ENCODE results near the gene MYOM3.
"Not testable (repeated sequence)": the region's sequence is repeated elsewhere in the genome, so short reads cannot be mapped to it uniquely, and the experiment has no call there.

Gene MYOM3

DNA sequence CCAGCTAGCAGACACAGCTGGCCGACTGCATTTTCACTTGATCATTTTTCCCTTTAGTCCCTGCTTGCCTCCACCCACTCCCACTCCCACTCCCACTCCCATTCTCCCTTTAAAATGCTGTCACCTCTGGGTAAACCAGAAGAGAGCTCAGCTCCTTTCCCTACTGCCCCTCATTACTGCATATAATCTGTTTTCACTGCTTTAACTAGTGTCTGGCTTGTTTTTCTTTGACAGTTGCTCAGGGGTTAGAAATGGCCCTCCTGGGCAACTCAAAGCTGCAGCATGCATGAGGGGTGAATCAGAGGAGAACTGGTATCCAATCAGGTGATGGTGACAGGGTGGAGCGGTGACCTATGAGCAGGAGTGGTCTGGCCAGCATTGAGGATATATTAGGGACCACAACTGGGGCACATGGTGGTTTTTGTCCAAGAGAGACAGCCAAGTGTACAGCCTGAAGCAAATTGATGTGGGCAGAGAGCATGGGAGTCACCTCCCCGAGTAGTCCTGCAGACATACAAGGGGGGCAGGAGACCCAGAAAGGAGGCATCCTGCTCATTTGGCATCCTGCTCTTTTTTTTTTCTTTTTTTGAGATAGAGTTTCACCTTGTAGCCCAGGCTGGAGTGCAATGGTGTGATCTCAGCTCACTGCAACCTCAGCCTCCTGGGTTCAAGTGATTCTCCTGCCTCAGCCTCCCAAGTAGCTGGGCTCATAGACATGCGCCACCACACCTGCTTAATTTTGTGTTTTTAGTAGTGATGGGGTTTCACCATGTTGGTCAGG is 89.2 kb downstream of the MYOM3 start:
- DNase-seq, result no peak

DNA sequence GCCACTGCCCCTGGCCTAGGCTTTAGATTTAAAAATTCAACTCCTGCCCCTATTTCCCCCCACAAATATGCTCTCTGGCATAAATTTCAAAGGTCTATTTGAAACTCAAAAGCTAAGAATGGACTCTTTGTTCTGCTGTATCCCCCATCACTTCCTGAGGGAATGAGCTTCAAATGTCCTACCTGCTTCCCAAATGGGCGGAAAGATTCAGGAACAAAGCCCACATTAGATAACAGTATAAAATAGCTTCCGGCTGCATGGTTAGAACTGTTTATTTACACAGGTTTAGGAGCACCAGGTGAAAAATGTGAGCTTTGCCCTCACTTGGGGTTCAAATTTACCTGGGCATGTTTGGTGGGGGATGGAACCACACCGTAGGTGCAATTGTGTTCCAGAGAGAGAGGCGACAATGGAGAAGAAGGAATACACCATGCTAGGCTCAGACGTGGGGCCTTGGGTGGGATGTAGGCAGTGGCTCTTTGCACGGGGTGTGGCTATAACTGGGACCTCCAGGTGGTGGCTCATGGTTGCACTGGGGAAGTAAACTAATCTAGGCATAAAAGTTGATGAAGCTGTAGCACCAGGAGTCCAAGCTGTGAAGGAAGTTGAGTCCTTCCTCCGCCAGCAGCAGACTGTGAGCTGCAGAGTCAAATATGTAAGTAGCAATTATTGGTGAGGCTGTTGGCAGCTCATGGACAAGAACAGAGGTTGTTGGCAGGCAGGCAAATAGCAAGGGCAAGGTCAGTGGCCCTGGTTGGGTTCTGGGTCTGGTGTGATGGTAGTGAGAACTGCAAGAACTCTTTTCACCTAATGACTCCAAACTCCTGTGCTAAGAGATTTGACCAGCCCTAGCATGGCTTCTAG is 90.3 kb downstream of the MYOM3 start:
- no peak for DNase-seq

DNA sequence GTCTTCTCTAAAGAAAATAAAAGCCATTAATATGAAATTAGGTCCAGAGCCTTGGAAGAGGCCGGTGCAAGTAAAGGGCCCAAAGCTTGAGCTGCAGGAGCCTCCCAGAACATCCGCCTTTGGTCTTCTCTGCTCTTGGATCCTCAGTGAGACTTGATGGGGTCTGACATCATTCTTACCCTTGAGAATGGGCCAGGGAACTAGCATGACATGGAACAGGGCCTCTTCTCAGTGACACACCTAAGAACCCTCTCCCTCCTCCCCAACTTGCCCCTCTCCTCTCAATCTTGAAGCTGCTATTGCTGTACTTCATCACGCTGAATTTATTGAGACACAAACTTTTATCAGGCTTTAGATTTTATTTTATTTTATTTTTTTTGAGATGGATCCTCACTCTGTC is 91.5 kb downstream of the MYOM3 start:
- DNase-seq, result no peak

DNA sequence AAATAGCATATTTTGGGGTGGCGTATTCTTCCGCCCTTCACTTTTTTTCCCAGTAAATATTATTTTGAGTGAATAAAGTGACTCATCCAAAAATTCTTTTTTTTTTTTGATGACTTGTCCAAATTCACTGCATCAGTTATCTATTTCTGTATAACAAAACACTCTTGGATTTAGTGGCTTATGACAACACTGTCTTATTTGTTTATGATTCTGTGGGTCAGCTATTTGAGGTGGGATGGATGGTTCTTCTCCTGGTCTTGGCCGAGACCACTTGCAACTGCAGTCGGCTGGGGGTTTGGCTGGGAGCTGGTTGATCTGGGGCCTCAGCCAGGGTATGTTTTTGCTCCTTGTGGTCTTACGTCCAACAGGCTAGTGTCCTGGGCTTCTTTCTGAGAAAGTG is 91.9 kb downstream of the MYOM3 start:
- no peak for DNase-seq

DNA sequence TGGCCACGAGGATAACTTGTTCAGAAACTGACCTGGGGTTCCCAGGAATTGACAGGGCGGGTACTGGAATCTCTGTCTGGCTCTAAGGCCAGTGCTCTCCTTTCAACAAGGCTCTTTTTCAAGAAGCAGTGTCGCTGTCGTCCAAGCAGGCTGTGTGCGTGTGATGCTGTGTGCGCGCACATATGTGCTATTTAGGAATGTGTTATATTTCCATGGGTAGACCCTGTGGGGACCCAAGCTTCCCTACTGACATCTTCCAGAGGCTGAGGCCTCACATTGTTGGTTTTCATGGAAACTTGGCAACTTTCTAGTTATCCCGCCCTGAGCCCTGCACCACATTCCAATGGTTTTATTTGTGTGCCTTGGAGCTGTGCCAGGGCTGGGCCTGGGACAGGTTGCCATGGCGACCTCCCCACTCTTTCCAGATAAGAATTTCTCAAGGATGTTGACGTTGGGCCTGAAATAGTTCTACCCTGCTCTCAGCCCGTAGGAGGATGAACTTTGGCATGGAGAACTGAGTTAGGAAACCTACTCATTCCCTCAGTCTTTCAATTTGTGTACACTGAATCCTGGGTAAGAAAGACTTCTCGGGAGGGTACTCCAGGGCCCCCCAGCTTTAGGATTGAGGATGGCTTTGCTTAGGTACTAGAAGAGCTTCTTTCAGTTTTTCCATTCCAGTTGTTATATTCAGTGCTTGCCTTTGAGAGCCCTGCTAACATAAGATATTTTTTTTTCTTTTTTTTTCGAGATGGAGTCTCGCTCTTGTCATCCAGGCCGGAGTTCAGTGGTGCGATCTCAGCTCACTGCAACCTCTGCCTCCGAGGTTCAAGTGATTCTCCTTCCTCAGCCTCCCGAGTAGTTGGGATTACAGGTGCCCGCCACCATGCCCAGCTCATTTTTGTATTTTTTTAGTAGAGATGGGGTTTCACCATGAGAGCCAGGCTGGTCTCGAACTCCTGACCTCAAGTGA is 93.0 kb downstream of the MYOM3 start:
- DNase-seq, result no peak

DNA sequence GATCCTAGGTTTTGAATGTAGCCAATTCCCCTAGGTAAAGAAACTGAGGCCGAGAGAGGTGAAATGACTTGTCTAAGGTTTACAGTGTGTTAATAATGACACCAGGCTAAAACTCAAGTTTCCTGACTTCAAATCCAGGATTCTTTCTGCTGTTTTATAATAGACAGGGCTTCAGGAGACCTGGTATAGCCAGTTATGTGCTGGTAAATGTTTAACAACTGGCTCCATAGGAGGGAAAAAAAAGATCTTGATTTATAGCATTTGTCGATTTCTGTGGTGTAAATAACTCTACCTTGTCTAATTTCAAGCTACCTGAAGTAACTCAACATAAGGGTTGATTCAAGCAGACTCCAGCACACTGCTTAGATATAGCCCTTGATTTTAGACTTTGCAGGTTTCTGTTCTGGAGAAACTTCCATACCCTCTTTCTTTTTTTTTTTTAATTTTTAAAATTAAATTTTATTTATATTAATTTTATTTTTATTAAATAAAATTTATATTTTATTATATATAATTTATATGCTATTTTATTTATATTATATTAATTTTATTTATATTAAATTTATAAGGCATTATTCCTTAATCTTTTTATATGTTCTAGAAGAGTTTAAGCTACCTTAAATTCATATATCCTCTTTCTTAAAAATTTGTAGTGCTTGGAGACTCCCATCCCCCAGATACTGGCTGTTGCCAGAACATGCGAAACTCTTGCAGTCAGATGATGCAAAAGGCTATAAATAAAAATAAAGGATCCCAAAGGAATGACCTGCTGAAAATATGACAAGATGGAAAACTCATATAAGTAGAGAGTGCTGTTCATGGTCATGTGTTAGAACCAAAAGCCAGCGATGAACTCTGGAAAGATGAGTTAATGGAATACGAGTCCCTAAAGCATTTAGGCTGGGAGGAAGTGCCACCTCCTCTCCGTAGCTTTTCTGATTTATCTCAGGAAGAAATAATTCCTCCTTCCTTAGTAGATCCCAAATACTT is 96.4 kb downstream of the MYOM3 start:
- DNase-seq, result no peak

DNA sequence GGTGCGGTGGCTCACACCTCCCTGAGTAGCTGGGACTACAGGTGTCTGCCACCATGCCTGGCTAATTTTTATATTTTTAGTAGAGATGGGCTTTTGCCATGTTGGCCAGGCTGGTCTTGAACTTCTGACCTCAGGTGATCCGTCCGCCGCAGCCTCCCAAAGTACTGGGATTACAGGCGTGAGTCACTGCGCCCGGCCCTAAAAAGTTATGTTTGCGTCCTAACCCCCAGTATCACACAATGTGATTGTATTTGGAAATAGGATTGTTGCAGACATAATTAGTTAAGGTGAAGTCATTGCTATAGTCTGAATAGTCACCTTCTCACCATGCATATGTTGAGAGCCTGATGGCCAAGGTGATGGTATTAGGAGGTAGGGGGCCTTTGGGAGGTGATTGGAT is 99.1 kb downstream of the MYOM3 start:
- DNase-seq, result not testable (repeated sequence)

DNA sequence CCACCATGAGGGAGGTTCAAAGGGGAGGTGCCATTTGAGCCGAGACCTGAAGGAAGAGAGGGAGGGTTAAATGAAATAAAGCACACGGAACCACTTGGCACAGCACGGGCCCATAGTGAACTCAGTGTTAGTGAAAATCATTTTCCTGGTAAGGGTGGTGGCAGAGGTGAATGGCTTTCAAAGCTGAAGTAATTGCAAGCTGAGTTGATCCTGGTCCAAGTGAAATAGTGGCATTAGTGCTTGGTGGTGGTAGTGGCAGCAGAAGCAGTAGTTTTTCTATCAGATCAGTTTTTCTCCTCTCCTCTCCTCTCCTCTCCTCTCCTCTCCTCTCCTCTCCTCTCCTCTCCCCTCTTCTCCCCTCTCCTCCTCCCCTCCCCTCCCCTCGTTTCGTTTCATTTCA is 101.3 kb downstream of the MYOM3 start:
- no peak for DNase-seq

DNA sequence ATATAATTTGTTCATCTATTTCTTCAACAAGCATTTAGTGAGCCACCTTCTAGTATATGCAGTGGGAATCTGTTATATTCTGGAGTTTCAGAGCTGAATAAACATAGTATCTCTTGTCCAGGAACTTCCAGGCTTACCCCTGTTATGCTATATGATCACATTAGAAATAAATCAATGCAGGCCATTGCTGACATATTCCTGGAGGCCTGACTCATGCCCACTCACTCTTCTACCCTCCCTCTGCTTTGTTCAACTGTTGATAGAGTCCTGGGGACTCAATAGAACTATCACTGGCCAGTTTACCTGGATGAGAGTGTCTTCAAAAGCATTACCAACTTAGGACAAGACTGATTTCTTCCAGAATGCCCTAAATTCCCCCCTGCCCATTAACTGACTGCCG is 102.5 kb downstream of the MYOM3 start:
- no peak for DNase-seq

DNA sequence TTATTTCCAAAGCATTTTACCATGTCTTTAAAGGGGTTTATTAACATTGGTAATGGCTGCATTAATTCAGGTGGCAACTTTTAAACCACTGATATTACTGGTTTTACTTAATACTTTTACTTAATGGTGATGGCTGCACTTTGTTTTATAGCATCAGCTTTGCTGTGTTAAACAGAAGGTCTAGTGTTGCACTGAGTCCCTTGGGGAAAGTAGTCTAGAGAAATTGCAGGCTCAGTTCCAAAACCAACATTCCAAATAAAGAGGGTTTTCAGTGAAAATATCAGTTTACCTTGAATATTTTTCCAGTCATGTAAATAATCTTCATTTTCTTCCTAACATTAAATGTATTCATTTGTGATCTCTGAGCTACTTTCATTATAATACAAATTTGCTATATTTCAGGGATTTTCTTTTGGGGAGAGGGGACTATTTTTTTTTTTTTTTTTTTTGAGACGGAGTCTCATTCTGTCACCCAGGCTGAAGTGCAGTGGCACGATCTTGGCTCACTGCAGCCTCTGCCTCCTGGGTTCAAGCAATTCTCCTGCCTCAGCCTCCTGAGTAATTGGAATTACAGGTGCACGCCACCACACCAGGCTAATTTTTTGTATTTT is 103.3 kb downstream of the MYOM3 start:
- not testable (repeated sequence) for DNase-seq

DNA sequence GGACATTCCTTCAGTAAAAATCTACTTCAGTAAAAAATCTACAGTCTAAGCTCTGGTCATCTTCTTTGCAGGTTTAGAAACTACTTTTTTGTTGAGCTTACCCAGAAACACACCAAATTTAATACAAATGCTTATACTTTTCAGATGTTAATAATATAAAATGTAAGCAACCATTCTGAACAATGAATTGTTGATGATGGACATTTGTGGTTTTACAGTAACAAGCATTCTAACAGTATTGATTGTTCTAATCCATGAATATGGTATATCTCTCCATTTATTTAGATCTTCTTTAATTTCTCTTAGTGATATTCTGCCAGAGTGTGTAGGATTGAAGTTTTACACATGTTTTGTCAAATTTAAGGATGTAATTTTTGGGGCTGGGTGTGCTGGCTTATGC is 104.9 kb downstream of the MYOM3 start:
- no peak for DNase-seq

All from NK-92 treated with Interleukin-12 subunit alpha and Interleukin-12 subunit beta, amount 100 ng/mL, for 24 hours (cell line).